Measurements from ENCODE around the gene CHRND. TPM values are rescaled to one million over a fixed set of nuclear protein-coding genes. Genes with fewer than 3 reads are reported as not detected.
"Not testable (repeated sequence)": the region's sequence is repeated elsewhere in the genome, so short reads cannot be mapped to it uniquely, and the experiment has no call there.

Gene CHRND
- total RNA-seq, 3 donors from 2014 or later: not detected

GRCh38 chr2:232529806-232530547 is 4.0 kb downstream of the CHRND start:
- H3K36me3 ChIP-seq: no peaks in the 10 kb centered on the region
- H3K27ac ChIP-seq: no peak overlapping the region
- intact Hi-C loops (cut with DNase I; ENCODE audit: low total_unique reads): no loop called here
- H3K27me3 ChIP-seq: peaks cover 7 to 9% of the 10 kb centered on the region in 2 donors
- DNase-seq (ENCODE audit: low spot score in 2 of 2): no peak
- no peak for TF ChIP-seq POLR2A (IDR thresholded peaks at IDR 0.05)
- no peak for TF ChIP-seq POLR2AphosphoS5 (IDR thresholded peaks at IDR 0.05)
- no peak for TF ChIP-seq CTCF (IDR thresholded peaks at IDR 0.05)
- no peak overlapping the region for H3K4me3 ChIP-seq
- no peaks in the 10 kb centered on the region for H3K9me3 ChIP-seq
- peaks cover 0 to 3% of the 10 kb centered on the region in 2 donors for H3K4me1 ChIP-seq

DNA sequence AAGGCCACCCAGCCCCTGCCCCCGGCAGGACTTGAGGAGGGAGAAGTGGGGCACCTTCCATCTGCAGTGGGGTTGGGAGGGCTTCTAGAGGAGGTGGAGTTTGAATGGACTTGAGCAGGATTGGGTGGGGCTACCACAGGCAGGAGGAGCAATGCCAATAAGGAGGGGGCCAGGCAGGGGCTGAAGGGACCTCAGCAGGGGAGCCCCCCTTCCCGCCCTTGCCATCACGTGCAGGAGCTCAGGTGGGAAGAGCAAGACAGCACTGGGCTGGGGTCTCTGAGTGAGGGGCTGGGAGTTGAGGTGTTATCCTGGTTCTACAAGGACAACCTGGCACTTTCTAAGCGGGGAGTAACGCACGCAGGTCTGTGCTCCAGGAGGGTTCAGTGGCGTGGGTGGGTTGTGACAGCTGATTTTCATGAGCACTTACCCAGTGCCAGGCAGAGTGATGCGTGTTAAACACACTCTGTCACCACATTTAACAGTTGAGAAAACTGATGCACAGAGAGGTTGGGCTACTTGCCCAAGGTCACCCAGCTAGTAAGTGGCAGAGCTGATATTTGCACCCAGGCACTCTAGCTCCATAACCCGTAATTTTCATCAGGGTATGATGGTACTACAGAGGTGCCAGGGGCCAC is 4.8 kb downstream of the CHRND start:
- H3K36me3 ChIP-seq: no peaks in the 10 kb centered on the region
- no peak overlapping the region for H3K4me3 ChIP-seq
- DNase-seq (ENCODE audit: low spot score in 2 of 2): no peak
- H3K27me3 ChIP-seq: peaks cover under 1 to 3% of the 10 kb centered on the region in 2 donors
- H3K9me3 ChIP-seq: no peaks in the 10 kb centered on the region
- H3K27ac ChIP-seq: no peak overlapping the region
- peaks cover 0 to 1% of the 10 kb centered on the region in 2 donors for H3K4me1 ChIP-seq
- TF ChIP-seq POLR2AphosphoS5 (IDR thresholded peaks at IDR 0.05) (no peak), POLR2A (IDR thresholded peaks at IDR 0.05) (no peak), CTCF (IDR thresholded peaks at IDR 0.05) (no peak)
- intact Hi-C loops (cut with DNase I; ENCODE audit: low total_unique reads): no loop called here

DNA sequence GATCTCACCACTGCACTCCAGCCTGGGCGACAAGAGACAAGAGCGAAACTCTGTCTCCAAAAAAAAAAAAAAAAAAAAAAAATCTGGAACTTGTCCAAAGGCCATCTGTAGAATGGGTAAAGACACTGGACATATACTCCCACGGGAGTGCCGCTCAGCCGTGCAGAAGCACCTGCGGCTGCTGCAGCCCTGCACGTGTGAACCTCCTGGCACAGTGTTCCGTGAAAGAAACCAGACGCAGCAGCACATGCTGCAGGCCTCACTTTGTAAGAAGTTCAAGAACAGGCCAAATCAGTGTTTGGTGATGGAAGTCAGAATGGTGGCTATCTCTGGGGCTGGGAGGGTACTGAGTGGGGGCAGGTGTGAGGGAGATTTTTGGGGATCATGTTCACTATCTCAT is 6.5 kb downstream of the CHRND start:
- no peak overlapping the region for H3K27ac ChIP-seq
- peaks cover 0 to 8% of the 10 kb centered on the region in 2 donors for H3K27me3 ChIP-seq
- no peak overlapping the region for H3K4me3 ChIP-seq
- intact Hi-C loops (cut with DNase I; ENCODE audit: low total_unique reads): no loop called here
- DNase-seq (ENCODE audit: low spot score in 2 of 2): no peak
- H3K4me1 ChIP-seq: no peaks in the 10 kb centered on the region
- TF ChIP-seq POLR2AphosphoS5 (IDR thresholded peaks at IDR 0.05) (no peak), CTCF (IDR thresholded peaks at IDR 0.05) (no peak), POLR2A (IDR thresholded peaks at IDR 0.05) (no peak)
- no peaks in the 10 kb centered on the region for H3K36me3 ChIP-seq
- H3K9me3 ChIP-seq: peaks cover 0 to 6% of the 10 kb centered on the region in 2 donors

DNA sequence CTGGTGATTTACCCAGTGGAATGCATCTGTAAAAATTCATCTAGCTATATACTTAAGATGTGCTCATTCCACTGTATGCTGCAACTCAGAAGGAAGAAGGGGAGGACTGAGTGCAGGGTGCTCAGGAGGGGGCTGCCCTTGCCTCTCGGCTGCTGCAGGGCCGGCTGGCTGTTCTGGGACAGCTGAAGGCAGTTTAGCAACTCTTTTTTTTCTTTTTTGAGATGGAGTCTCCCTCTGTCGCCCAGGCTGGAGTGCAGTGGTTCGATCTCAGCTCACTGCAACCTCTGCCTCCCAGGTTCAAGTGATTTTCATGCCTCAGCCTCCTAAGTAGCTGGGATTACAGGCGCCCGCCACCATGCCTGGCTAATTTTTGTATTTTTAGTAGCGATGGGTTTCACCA is 6.9 kb downstream of the CHRND start:
- intact Hi-C loops (cut with DNase I; ENCODE audit: low total_unique reads); H3K36me3 ChIP-seq; H3K4me3 ChIP-seq; H3K27ac ChIP-seq; DNase-seq (ENCODE audit: low spot score in 2 of 2); H3K4me1 ChIP-seq; H3K9me3 ChIP-seq; H3K27me3 ChIP-seq: not testable (repeated sequence)

- no peak for TF ChIP-seq POLR2AphosphoS5 (IDR thresholded peaks at IDR 0.05)
- no peak for TF ChIP-seq POLR2A (IDR thresholded peaks at IDR 0.05)
- no peak for TF ChIP-seq CTCF (IDR thresholded peaks at IDR 0.05)
- Histone ChIP-seq H3K27me3 (peaks cover 0 to 8% of the 10 kb centered on the region in 2 donors), H3K9me3 (peaks cover 0 to 6% of the 10 kb centered on the region in 2 donors), H3K27ac (no peak overlapping the region), H3K4me3 (no peak overlapping the region), H3K4me1 (no peaks in the 10 kb centered on the region), H3K36me3 (no peaks in the 10 kb centered on the region)
- intact Hi-C loops (cut with DNase I; ENCODE audit: low total_unique reads): no loop called here
- DNase-seq (ENCODE audit: low spot score in 2 of 2): no peak
These were observed 8.2 kb downstream of the CHRND start for GRCh38 chr2:232533944-232534710.
